A549 (cell line): ENCODE measurements around the gene POTEM.
"Not testable (repeated sequence)": the region's sequence is repeated elsewhere in the genome, so short reads cannot be mapped to it uniquely, and the experiment has no call there.

Experiments
- CTCF ChIP-seq: fragments of >200 bp; sonication (Bioruptor Twin); formaldehyde crosslinking; IDR thresholded peaks from 3 replicates; pipeline ENCODE4 v1.5.1; 2016
- ELK1 ChIP-seq: fragments of 150-350 bp; IDR thresholded peaks from 2 replicates; pipeline ENCODE4 v1.6.1; 2014; ENCODE audit warnings: low read depth, mild to moderate bottlenecking, low read length
- EP300 ChIP-seq, 2 experiments: fragments of >200 bp; sonication (Bioruptor Twin); formaldehyde crosslinking; IDR thresholded peaks; 2 replicates in 1 of 2; 3 replicates in 1 of 2; pipeline ENCODE4 v1.6.1; 2016 to 2017
- KDM5A ChIP-seq: fragments of 200-600 bp; sonication (generic); IDR thresholded peaks from 2 replicates; pipeline ENCODE4 v1.6.1; 2016; ENCODE audit warnings: antibody characterized with exemption, mild to moderate bottlenecking
- RAD21 ChIP-seq, 2 experiments: fragments of >200 bp in 1 of 2; sonication (Bioruptor Twin) in 1 of 2; formaldehyde crosslinking in 1 of 2; IDR thresholded peaks in 1 of 2; conservative IDR thresholded peaks in 1 of 2; 2 replicates in 1 of 2; 3 replicates in 1 of 2; pipeline ENCODE4 v1.6.1; 2012 to 2018; ENCODE audit warnings: inconsistent platforms in 1 of 2
- RFX5 ChIP-seq: fragments of 450-650 bp; IDR thresholded peaks from 2 replicates; pipeline ENCODE4 v1.7.1; 2014; ENCODE audit warnings: antibody characterized with exemption, mild to moderate bottlenecking, moderate library complexity
- USF2 ChIP-seq: fragments of 450-650 bp; IDR thresholded peaks from 2 replicates; pipeline ENCODE4 v1.6.1; 2014; ENCODE audit warnings: antibody characterized with exemption

GRCh38 chr14:19015185-19015584, 48.0 kb downstream of the POTEM start:
- TF ChIP-seq ELK1; CTCF; RAD21 (conservative IDR thresholded peaks at IDR 0.05 in 1 of 2, IDR thresholded peaks at IDR 0.05 in 1 of 2); EP300 (IDR thresholded peaks at IDR 0.05); USF2; RFX5; KDM5A: not testable (repeated sequence)
